ENCODE results near the gene FNDC1.
"Not testable (repeated sequence)": the region's sequence is repeated elsewhere in the genome, so short reads cannot be mapped to it uniquely, and the experiment has no call there.

Gene FNDC1

GRCh38 chr6:159169193-159169555 is at the start of gene FNDC1:
Gene FNDC1, plus strand, starts transcription at chr6:159169400. Its CDS starts 197 bp downstream, at chr6:159169597.
- in situ Hi-C loops (cut with HindIII; ENCODE audit: low sequenced_read_pairs) = no loop called here

GRCh38 chr6:159119791-159120190 is 49.4 kb upstream of the FNDC1 start:
- in situ Hi-C loops (cut with HindIII; ENCODE audit: low sequenced_read_pairs) = no loop called here

DNA sequence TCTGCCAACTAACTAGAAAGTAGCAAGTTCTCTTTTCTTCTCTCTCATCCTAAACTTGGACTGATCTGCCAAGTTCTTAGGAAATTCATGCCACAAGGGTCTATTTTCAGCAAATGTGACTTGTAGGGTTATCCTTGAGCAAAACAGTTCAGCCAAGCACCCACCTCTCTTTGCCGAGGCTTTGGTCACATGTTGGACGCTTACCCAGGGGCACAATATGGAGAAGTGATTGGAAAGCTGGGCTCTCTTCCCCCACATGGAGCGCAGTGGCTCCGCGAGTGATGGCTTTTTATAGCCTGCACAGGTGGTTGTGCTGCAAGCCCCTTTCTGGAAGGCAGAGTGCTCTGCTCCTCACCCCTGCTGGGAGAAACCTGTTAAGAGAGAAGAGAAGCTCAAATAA is 47.7 kb upstream of the FNDC1 start:
- in situ Hi-C loops (cut with HindIII; ENCODE audit: low sequenced_read_pairs) = no loop called here

DNA sequence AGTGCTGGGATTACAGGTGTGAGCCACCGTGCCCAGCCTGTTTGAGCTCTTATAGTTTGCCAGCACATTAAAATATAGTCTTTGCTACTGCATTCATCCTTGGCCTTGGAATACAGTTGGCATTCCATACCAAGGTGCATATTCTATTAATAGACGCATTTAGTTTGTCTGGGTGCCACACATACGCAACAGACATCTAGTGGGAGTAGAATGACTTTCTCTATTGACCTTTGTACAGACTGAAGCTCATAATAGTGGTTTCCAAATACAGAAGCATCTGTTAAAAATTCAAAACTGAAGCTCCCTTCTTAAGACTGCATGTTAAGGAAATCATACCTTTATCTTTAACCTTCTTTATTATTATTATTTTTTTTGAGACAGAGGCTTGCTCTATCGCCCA is 46.7 kb upstream of the FNDC1 start:
- in situ Hi-C loops (cut with HindIII; ENCODE audit: low sequenced_read_pairs) = no loop called here

DNA sequence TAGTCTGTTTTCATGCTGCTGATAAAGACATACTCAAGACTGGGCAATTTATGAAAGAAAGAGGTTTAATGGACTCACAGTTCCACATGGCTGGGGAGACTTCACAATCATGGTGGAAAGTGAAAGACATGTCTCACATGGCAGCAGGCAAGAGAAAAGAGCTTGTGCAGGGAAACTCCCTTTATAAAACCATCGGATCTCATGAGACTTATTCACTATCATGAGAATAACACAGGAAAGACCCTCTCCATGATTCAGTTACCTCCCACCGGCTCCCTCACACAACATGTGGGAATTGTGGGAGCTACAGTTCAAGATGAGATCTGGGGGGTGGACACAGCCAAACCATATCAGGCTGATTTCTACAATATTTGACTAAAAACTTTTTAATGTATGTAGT is 45.4 kb upstream of the FNDC1 start:
- in situ Hi-C loops (cut with HindIII; ENCODE audit: low sequenced_read_pairs) = not testable (repeated sequence)

DNA sequence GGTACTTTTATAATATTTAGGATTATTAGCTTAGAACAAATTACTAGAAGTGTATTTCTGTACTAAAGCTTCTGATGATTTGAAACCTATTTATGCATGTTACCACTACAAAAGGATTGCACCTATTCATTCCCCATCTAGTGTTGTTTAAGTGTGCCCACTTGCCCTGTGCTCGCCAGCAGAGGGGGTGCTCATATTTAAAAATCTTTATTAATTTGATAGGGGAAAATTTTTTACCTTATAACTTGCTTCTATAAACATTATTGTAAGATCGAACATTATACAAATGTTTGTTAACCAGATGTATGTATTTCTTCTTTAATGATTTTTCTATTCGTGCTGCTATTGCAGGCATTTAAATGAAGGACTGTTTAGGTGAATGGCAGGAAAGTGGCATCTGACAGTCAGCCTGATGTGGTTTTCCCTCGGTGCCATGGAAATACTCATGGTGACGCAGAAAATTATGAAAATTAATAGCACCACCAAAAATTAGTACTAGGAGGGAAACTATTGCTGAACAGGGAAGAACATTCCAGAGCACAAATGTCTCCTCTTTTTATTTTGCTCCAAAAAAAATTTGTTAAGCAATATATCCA is 44.1 kb upstream of the FNDC1 start:
- in situ Hi-C loops (cut with HindIII; ENCODE audit: low sequenced_read_pairs) = no loop called here

DNA sequence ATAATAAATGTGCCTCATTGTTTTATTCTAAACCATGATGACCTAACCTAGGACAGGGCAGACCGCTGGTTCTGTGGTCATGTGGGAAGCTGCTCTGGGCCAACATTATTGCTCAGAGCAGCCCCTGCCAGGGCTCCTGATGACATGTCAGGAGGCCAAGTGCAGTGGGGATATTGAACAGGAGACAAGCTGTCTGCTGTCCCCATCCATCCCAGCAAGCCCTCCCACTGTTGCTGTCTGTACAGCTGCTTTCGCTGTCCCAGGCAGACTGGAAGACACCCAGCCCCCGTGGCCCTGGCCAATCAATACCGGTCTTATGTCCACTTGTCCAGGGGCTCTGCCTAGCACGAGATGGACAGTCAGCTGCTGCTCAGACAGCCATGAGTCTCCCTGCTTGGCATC is 43.2 kb upstream of the FNDC1 start:
- in situ Hi-C loops (cut with HindIII; ENCODE audit: low sequenced_read_pairs) = no loop called here

DNA sequence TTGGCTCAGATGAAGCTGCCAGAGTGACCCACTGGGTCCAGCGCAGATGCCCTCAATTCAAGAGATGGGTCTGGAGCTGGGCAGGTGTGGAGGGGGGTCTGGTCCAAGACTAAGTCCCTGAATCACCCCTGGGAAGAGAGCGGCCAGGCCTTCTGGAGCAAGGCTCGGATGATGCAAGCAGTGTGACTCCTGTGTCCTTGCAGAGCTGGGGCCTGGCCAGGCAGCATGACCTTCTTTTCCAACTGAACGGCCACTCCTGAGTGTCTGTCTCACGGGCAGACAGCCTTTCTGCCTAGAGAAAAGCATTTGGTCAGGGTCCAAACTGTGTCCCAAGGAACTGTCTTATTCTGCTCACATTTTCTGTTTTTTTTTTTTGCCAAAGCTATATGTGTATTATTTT is 42.6 kb upstream of the FNDC1 start:
- in situ Hi-C loops (cut with HindIII; ENCODE audit: low sequenced_read_pairs) = no loop called here

GRCh38 chr6:159127701-159128100 is 41.5 kb upstream of the FNDC1 start:
- in situ Hi-C loops (cut with HindIII; ENCODE audit: low sequenced_read_pairs) = no loop called here

DNA sequence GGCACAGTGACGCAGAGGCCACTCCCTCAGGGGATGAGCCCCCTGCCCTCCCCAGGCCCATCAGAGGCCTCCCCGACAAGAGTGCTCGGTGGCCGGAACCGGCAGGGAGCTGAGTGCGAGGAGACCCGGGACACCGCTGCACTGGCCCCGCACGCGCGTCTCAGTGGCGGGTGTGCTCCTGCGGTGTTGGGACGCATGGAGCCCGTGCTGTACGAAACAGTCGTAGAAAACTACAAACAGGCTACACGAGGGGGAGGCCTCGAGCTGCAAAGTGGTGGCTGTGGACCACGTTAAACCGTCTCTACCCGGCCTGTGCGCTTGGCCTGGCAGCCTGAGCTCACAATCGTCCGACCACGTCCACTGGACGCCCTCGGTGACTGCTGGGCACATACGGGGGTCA is 40.2 kb upstream of the FNDC1 start:
- in situ Hi-C loops (cut with HindIII; ENCODE audit: low sequenced_read_pairs) = no loop called here

DNA sequence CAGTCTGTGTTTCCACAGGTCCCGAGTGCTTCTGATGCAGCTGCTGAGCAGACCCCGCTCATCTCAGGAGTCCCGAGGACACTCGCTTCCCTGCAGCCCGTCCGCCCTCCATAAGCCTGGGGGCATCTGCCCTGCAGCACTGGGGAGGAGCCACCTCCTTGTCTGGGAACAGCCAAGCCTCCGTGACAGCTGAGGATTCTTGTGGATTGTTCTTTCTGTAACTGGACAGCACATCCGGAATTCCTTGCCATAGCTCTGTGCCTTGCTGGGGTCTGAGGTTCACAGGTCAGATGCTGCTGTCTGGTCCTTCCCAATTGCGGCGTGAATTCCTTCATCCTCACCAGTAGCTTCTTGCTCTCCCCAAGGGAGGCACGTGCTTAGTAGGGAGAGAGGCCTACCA is 38.4 kb upstream of the FNDC1 start:
- in situ Hi-C loops (cut with HindIII; ENCODE audit: low sequenced_read_pairs) = no loop called here

DNA sequence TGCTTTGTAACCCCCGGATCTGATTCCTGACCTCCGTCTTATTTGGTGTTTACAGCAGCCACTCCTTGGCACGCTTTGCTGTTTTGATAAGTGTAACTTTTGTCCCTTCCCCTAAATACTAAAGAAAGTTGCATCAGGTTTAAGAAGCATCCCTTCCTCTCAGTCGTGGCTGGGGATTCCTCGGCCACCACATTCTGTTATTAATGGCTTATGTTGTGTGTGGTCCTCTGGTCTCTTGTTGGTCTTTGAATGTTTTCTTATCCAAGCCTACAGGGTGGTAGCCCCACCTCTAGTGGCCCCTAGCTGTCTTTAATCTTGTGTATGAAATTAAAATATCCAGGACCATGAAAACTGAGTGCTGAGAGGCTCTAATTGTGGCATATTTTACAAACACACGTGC is 37.5 kb upstream of the FNDC1 start:
- in situ Hi-C loops (cut with HindIII; ENCODE audit: low sequenced_read_pairs) = no loop called here

DNA sequence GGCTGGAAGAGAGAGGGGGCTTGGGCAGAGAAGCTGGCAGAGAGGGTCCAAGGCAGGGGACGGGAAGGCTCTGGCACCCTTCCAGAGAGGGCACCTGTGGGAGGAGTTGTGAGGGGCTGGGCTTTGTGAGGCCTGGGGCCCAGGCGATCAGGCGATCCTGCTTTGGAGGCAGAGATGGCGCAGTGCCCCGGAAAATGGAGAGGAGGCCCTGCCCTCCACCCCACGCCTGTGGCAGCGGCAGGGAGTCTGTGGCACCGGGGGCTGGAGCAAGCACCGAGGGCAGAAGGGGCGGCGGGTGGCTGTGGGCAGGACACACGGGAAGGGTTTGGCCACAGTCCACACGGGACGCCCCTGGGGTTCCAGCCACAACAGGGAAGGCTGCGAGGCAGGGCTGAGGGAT is 36.5 kb upstream of the FNDC1 start:
- in situ Hi-C loops (cut with HindIII; ENCODE audit: low sequenced_read_pairs) = no loop called here

- in situ Hi-C loops (cut with HindIII; ENCODE audit: low sequenced_read_pairs) = no loop called here
These were observed 34.4 kb upstream of the FNDC1 start for GRCh38 chr6:159134701-159135364.

DNA sequence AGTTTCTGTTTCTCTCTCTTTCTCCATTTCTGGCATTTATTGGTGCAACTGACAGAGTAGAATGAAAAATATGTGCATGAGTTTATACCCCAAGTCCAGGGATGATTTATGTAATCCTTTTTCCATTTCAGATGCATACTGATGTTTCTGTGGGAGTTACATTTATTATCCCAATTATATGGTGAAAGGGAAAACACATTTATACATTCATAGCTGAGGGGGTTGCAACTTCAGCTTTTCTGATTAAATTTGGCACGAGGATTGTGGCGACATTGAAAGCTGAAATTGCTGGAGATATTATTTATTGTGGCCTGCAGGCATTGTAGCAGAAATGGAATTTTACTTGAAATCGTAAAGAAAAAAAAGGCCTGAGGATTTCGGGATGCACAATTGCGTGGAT is 31.5 kb upstream of the FNDC1 start:
- in situ Hi-C loops (cut with HindIII; ENCODE audit: low sequenced_read_pairs) = no loop called here

GRCh38 chr6:159142531-159142930 is 26.7 kb upstream of the FNDC1 start:
- in situ Hi-C loops (cut with HindIII; ENCODE audit: low sequenced_read_pairs) = loop anchor here (5.0 kb wide), 1 partner anchor 50 kb away; no protein-coding TSS in a partner anchor

- in situ Hi-C loops (cut with HindIII; ENCODE audit: low sequenced_read_pairs) = no loop called here
These were observed 20.6 kb upstream of the FNDC1 start for GRCh38 chr6:159148641-159149040.

GRCh38 chr6:159149641-159150040 is 19.6 kb upstream of the FNDC1 start:
- in situ Hi-C loops (cut with HindIII; ENCODE audit: low sequenced_read_pairs) = no loop called here

DNA sequence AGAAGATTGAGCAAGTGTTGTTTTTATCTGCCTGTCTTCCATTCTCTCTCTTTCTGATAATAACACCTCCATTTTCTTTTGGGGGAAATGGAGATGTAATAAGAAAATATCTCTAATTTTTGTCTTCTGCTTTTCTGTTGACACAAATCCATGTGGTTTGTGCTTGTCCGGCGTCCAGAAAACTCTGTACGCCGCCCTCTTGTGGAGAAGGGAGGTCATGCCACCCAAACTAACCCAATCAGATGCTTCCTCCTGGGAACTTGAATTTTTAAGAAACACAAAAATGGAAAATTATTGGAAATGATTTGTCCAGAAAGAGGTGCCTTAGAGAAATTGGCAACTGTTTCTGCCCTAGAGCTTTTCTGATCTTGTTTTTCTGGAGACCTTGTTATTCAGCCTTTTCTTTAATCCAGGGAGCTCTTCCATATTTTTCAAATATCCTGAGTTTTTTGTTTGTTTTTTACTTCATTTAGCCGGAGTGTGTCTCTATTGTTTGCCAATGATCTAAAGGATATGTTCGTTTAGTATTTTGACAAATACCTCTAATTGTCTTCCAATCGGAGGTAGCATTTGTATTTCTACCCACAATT is 17.8 kb upstream of the FNDC1 start:
- in situ Hi-C loops (cut with HindIII; ENCODE audit: low sequenced_read_pairs) = no loop called here

DNA sequence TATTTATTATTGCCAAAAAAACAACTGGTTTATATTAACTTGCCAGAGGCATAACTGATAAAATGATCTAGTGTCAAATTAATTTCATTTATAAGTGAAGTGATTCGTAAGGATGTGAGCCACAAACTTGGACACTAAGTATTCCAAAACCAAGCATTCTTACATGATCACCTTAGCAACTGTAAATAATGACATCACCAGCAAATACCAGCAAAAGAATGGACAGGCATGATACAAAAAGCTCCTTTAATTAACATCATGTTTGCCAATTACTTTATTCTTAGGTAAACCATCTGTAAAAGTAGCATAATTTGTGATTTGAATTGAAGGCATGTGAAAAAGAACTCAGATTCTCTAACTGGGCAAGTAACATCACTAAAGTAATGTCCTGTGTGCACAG is 17.2 kb upstream of the FNDC1 start:
- in situ Hi-C loops (cut with HindIII; ENCODE audit: low sequenced_read_pairs) = no loop called here

DNA sequence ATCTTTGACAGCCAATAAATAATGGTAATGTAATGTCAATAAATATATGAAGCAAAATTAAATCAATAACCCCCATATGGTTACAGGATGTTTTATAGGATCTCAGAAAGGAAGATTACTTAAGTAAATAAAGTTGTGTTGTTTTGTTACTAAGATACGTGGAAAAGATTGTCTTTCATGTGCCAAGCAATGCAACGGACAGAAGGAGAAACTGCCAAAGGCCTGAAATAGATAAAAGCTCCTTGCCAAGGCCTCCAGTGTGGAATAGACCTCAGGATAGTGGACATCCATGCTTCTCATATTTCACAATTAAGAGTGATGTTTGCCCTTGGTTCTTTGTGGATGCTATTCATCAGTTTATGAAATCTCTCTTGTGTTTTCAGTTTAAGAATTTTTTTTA is 16.4 kb upstream of the FNDC1 start:
- in situ Hi-C loops (cut with HindIII; ENCODE audit: low sequenced_read_pairs) = no loop called here

DNA sequence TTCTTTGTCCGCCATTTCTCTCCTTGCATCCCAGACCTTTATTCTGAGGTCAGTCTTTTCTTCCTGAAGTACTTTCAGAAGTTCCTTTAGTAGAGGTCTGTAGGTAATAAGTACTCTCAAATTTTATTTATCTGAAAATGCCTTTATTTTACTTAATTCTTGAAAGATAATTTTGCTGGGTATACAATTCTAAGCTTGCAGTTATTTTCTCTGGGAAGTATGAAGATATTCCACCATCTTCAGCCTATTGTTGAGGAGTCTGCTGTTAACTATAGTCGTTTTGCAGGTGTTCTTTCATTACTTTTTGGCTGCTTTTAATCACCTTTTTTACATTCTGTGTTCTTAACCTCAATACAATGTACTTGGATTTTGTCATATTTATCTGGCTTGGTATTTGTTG is 13.5 kb upstream of the FNDC1 start:
- in situ Hi-C loops (cut with HindIII; ENCODE audit: low sequenced_read_pairs) = no loop called here

- in situ Hi-C loops (cut with HindIII; ENCODE audit: low sequenced_read_pairs) = no loop called here
These were observed 13.1 kb upstream of the FNDC1 start for GRCh38 chr6:159156089-159156488.

Data from endothelial cell of hepatic sinusoid (primary cell).